Transverse colon (tissue), 4 donors: ENCODE data around the gene GAREM1. TPM values are rescaled to one million over a fixed set of nuclear protein-coding genes. Genes with fewer than 3 reads are reported as not detected.

ENCODE experiments used
- DNase-seq: peaks from one replicate; pipeline ENCODE4 v3.0.0-alpha.2; 2019
- H3K27ac ChIP-seq, 4 donors: fragments of 200-600 bp; sonication (generic); 2 replicates each; pipeline ENCODE4 v1.5.1; 2016 to 2018; ENCODE audit warnings: inconsistent platforms in 4 of 4
- H3K27me3 ChIP-seq: fragments of 200-600 bp; sonication (generic); 2 replicates; pipeline ENCODE4 v1.5.1; 2017; ENCODE audit warnings: inconsistent platforms
- H3K36me3 ChIP-seq, 4 donors: fragments of 200-600 bp; sonication (generic); 2 replicates each; pipeline ENCODE4 v1.5.1; 2017 to 2019; ENCODE audit warnings: inconsistent platforms in 4 of 4
- H3K4me1 ChIP-seq, 4 donors: fragments of 200-600 bp; sonication (generic); 2 replicates each; pipeline ENCODE4 v1.5.1; 2017 to 2020; ENCODE audit warnings: inconsistent platforms in 4 of 4
- H3K4me3 ChIP-seq, 4 donors: fragments of 200-600 bp; sonication (generic); 1 replicate in 1 of 4; 2 replicates in 3 of 4; pipeline versions ENCODE4 v1.5.1 to v1.6.1; 2017 to 2019; ENCODE audit warnings: inconsistent platforms in 4 of 4
- H3K9me3 ChIP-seq, 2 donors: fragments of 200-600 bp; sonication (generic); 2 replicates each; pipeline ENCODE4 v1.5.1; 2017 to 2019; ENCODE audit warnings: inconsistent platforms in 2 of 2
- EP300 ChIP-seq: sonication (generic); formaldehyde crosslinking; IDR thresholded peaks from one replicate; pipeline ENCODE4 v1.6.1; 2017; ENCODE audit warnings: antibody characterized with exemption, low read depth
- POLR2A ChIP-seq: fragments of 450-650 bp; IDR thresholded peaks from one replicate; pipeline ENCODE4 v1.6.1; 2016; ENCODE audit warnings: antibody characterized with exemption, mild to moderate bottlenecking, moderate library complexity
- POLR2AphosphoS5 ChIP-seq, 3 donors: sonication (generic); formaldehyde crosslinking; IDR thresholded peaks; one replicate each; pipeline ENCODE4 v1.6.1; 2016; ENCODE audit warnings: antibody characterized with exemption in 3 of 3
- WGBS, 2 donors: methylation state at CpG; one replicate each; pipeline ENCODE4 v1.1.5; 2018; ENCODE audit warnings: low coverage in 1 of 2; 5-methylcytosine and 5-hydroxymethylcytosine counted together
- in situ Hi-C, 4 donors: fragments of 200-750 bp; cut with MboI; loops; one replicate each; pipeline versions ENCODE4 v1.15.0 to v1.15.1; 2017; ENCODE audit warnings: low sequenced_read_pairs in 3 of 4, low pct_ligation_motif_present in 1 of 4, low pct_unique_long_range_greater_than_20kb in 1 of 4
- intact Hi-C: fragments of 100-400 bp; cut with DNase I; formaldehyde crosslinking; loops from one replicate; pipeline ENCODE4 v1.15.1; 2023; ENCODE audit warnings: low total_unique reads
- total RNA-seq, 4 donors: library from RNA; depleted of rRNA; stranded (reverse); fragments of >200 nt; gene quantifications; one replicate each; pipeline ENCODE4 v1.1.0, GENCODE V29; 2016
- TF ChIP-seq, protein P1 (sequence below), 5 experiments: fragments of 200-600 bp in 3 of 5; fragments of 450-650 bp in 2 of 5; sonication (generic) in 3 of 5; IDR thresholded peaks; 1 replicate in 2 of 5; 2 replicates in 3 of 5; pipeline ENCODE4 v1.5.1; 2016 to 2017; ENCODE audit warnings: antibody characterized with exemption in 5 of 5, inconsistent platforms in 3 of 5, mild to moderate bottlenecking in 2 of 5, moderate library complexity in 1 of 5

Gene GAREM1
- total RNA-seq, 4 donors from 2014 or later = 7.9 to 47.6 (median 25.9) TPM

DNA sequence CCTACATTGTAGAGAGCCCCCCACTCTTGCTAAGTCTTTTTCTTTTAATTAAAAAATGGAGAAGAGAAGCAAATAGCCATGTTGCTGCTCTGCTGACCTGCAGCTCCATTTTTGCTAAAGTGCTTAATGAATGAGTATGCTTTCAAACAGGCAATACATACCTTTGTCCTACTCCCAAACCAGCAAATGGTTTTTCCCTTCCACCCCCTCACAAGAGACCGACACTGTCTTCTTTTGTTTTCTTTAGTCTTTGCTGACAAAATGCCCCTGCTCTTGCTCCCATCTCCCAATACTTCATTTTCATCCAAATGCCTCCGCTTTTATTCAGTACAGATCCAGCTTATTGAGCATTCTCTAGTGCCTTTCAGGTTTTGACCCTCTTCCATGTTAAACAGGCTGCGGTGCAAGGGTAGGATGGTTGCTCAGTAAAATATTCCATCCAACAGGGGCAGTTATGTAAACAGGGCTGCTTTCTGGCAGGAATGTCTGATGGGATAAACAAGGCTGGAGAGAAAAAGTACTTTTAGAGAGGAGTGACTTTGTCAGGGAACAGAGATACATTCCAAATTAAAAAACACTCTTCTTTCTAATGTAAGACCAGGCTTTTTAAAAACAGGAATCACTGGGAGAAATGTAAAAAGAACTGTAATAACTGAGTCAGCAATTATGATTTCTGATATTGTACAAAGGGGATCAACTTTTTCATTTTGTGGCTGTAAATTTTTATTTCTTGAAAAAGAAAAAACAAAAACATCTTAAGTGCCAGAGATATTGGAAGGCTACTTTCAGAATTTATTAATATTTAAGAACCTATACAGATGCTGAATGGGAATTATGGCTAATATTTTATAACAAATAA lies 144.0 kb downstream of the GAREM1 start:
- Histone ChIP-seq H3K27me3 (no peaks in the 10 kb centered on the region), H3K4me3 (no peak overlapping the region), H3K27ac (peak overlapping the region in 3 of 4 donors; percentile 17 to 34 (median 28)), H3K4me1 (peaks cover 0 to 7% (median 2%) of the 10 kb centered on the region in 4 donors), H3K9me3 (no peaks in the 10 kb centered on the region), H3K36me3 (no peaks in the 10 kb centered on the region)
- intact Hi-C loops (no loop called here), in situ Hi-C loops (no loop called here)
- TF ChIP-seq POLR2AphosphoS5 (IDR thresholded peaks at IDR 0.05) (no peak), POLR2A (no peak), EP300 (no peak)
- TF ChIP-seq, protein P1, sequence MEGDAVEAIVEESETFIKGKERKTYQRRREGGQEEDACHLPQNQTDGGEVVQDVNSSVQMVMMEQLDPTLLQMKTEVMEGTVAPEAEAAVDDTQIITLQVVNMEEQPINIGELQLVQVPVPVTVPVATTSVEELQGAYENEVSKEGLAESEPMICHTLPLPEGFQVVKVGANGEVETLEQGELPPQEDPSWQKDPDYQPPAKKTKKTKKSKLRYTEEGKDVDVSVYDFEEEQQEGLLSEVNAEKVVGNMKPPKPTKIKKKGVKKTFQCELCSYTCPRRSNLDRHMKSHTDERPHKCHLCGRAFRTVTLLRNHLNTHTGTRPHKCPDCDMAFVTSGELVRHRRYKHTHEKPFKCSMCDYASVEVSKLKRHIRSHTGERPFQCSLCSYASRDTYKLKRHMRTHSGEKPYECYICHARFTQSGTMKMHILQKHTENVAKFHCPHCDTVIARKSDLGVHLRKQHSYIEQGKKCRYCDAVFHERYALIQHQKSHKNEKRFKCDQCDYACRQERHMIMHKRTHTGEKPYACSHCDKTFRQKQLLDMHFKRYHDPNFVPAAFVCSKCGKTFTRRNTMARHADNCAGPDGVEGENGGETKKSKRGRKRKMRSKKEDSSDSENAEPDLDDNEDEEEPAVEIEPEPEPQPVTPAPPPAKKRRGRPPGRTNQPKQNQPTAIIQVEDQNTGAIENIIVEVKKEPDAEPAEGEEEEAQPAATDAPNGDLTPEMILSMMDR (IDR thresholded peaks at IDR 0.05) = no peak
- DNase-seq = no peak
- WGBS, 2 donors = 66 to 79% methylated on average over 3 of the region's 3 CpGs

DNA sequence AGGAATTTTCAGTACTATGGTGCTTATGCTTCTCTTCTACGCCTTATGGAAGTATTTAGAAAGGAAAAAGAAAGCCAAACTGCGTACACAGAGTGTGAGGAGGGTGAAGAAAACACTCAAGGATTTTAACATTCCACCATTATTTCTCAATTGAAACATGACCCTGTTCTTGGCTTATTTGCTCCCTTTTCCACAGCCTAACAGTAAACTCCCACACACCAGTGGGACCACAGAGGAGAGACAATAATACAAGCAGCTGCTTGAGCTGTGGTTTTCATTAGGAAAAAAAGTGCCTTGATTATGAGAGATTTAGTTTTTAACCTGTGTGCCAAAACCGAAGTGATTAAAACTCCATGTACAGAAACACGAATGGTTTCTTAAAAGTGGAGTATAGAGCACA lies 146.5 kb downstream of the GAREM1 start:
- Histone ChIP-seq H3K27ac (no peak overlapping the region), H3K4me1 (peaks cover 0 to 7% (median 2%) of the 10 kb centered on the region in 4 donors), H3K36me3 (no peaks in the 10 kb centered on the region), H3K4me3 (no peak overlapping the region), H3K27me3 (no peaks in the 10 kb centered on the region), H3K9me3 (no peaks in the 10 kb centered on the region)
- in situ Hi-C loops = no loop called here
- WGBS, 2 donors = 71 to 72% methylated on average over 4 of the region's 4 CpGs
- TF ChIP-seq EP300 (no peak), POLR2A (no peak), POLR2AphosphoS5 (IDR thresholded peaks at IDR 0.05) (no peak)
- TF ChIP-seq, protein P1 (IDR thresholded peaks at IDR 0.05) = no peak
- DNase-seq = no peak
- intact Hi-C loops = no loop called here

DNA sequence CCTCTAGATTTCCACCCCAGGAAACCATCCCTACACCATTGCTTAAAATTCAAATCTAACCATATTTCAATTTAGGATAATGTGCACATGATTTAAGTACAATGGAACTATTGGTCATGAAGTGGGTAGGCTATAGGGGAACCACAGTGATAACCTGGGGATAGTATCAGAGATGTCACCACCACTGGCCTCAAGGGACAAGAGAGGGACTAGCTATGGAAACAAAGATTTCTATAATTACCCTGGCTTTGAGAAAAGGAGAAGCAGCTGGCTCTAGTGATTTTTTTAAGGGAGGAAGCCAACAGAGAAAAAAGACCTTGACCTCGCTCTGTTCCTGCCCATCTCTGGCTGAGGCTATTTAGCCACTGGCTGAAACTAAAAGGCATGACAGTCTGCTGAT lies 148.9 kb downstream of the GAREM1 start:
- in situ Hi-C loops = no loop called here

DNA sequence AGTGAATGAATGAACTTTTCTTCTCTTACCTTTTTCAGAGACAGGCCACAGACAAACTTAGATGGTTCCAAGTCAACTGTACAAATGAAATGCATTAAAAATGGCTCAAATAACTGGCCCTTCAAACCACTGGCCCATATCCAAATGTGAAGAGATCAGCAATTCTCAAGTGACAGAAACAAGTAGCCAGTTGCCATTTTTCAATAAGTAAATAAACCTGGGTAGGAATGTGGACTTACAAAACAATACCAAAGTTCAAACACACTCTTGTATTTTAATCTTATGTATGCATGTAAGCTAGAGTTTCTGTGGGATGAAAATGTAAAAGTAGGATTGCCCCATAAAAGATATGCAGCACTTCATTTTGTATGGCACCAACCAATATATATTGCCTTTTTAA lies 151.6 kb downstream of the GAREM1 start:
- Histone ChIP-seq H3K27me3 (no peaks in the 10 kb centered on the region), H3K36me3 (no peaks in the 10 kb centered on the region), H3K9me3 (no peaks in the 10 kb centered on the region), H3K27ac (no peak overlapping the region), H3K4me1 (peaks cover 0 to 2% (median 0%) of the 10 kb centered on the region in 4 donors), H3K4me3 (no peak overlapping the region)
- in situ Hi-C loops (no loop called here), intact Hi-C loops (no loop called here)
- DNase-seq = no peak
- TF ChIP-seq, protein P1 (IDR thresholded peaks at IDR 0.05) = no peak
- no peak for TF ChIP-seq POLR2A

More for the DNA sequence above, 148.9 kb downstream of the GAREM1 start:
- DNase-seq = no peak
- TF ChIP-seq POLR2AphosphoS5 (IDR thresholded peaks at IDR 0.05) (no peak), POLR2A (no peak), EP300 (no peak)
- TF ChIP-seq, protein P1 (IDR thresholded peaks at IDR 0.05) = no peak
- Histone ChIP-seq H3K4me3 (no peak overlapping the region), H3K27ac (no peak overlapping the region), H3K27me3 (no peaks in the 10 kb centered on the region), H3K9me3 (no peaks in the 10 kb centered on the region), H3K36me3 (no peaks in the 10 kb centered on the region), H3K4me1 (peaks cover 0 to 3% (median 2%) of the 10 kb centered on the region in 4 donors)
- intact Hi-C loops = no loop called here
- WGBS, 2 donors = 63 to 100% methylated on average over 1 of the region's 1 CpG
